Loucy (cell line): ENCODE measurements around the gene USP31.

Experiments
- EZH2phosphoT487 ChIP-seq: fragments of 200-600 bp; IDR thresholded peaks from 2 replicates; pipeline ENCODE4 v1.6.1; 2018; ENCODE audit warnings: antibody characterized with exemption, mild to moderate bottlenecking, moderate library complexity, borderline replicate concordance
- TF ChIP-seq, protein P1 (sequence below): fragments of 200-600 bp; sonication (generic); conservative IDR thresholded peaks from 2 replicates; pipeline ENCODE4 v1.5.1; 2014; ENCODE audit warnings: mild to moderate bottlenecking, antibody characterized with exemption, low read length

DNA sequence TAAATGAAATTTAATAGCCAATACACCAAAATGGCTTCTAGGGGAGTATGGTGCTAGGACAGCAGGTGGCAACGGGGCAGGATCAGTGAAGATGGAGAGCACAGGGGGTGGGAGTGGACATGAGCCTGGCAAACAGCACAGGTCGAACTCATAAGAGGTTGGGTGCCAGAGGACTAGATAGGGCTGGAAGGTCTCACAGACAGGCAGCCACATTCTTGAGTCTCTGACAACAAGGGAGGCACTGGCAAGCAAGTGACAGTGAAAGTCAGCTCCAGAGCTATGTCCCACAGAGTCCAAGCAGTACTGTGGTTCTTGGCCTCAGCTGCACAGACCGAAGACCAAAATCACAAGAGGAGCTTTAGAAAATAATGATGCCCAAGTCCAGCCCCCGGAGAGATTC, 61.2 kb downstream of the USP31 start:
- TF ChIP-seq, protein P1, sequence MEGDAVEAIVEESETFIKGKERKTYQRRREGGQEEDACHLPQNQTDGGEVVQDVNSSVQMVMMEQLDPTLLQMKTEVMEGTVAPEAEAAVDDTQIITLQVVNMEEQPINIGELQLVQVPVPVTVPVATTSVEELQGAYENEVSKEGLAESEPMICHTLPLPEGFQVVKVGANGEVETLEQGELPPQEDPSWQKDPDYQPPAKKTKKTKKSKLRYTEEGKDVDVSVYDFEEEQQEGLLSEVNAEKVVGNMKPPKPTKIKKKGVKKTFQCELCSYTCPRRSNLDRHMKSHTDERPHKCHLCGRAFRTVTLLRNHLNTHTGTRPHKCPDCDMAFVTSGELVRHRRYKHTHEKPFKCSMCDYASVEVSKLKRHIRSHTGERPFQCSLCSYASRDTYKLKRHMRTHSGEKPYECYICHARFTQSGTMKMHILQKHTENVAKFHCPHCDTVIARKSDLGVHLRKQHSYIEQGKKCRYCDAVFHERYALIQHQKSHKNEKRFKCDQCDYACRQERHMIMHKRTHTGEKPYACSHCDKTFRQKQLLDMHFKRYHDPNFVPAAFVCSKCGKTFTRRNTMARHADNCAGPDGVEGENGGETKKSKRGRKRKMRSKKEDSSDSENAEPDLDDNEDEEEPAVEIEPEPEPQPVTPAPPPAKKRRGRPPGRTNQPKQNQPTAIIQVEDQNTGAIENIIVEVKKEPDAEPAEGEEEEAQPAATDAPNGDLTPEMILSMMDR = no peak
- TF ChIP-seq EZH2phosphoT487 = no peak
